H1 (cell line): ENCODE results near the gene RIPOR3. TPM values are rescaled to one million over a fixed set of nuclear protein-coding genes. Genes with fewer than 3 reads are reported as not detected.

ENCODE experiments used
- CTCF ChIA-PET: fragments of 300-600 bp; sonication (Branson Sonifier 250); formaldehyde crosslinking; loops from one replicate; lab custom pipeline; 2021; ENCODE audit not compliant: partially characterized antibody; lab: Charles Lee
- POLR2A ChIA-PET: fragments of 300-600 bp; sonication (Branson Sonifier 250); formaldehyde crosslinking; loops from one replicate; lab custom pipeline; 2021; ENCODE audit warnings: inconsistent platforms; ENCODE audit not compliant: partially characterized antibody; lab: Charles Lee
- DNase-seq, 2 experiments: peaks; one replicate each; pipeline versions ENCODE4 v3.0.0 to v3.0.0-alpha.2; 2010 to 2022; ENCODE audit warnings: low spot score in 2 of 2, low read depth in 1 of 2, mixed read lengths in 1 of 2
- FAIRE-seq: peaks from 2 replicates; lab custom pipeline; 2011; peaks lifted over from hg19 to GRCh38; lab: Jason Lieb, UNC
- H2AFZ ChIP-seq: 2 replicates; pipeline ENCODE4 v1.8.1; 2012; ENCODE audit warnings: low read length, inconsistent platforms
- H2AK5ac ChIP-seq: 2 replicates; pipeline ENCODE4 v1.6.1; 2013; ENCODE audit warnings: low read depth, low read length
- H2BK120ac ChIP-seq: replicated peaks from 2 replicates; pipeline ENCODE3; 2013; ENCODE audit warnings: low read depth, low read length, inconsistent platforms
- H2BK12ac ChIP-seq: 2 replicates; pipeline ENCODE4 v1.6.1; 2013; ENCODE audit warnings: low read depth, low read length
- H2BK15ac ChIP-seq: 2 replicates; pipeline ENCODE4 v1.6.1; 2013; ENCODE audit warnings: low read length
- H2BK20ac ChIP-seq: 2 replicates; pipeline ENCODE4 v1.6.1; 2013; ENCODE audit warnings: low read length
- H2BK5ac ChIP-seq: 2 replicates; pipeline ENCODE4 v1.6.1; 2013; ENCODE audit warnings: low read depth, low read length
- H3K14ac ChIP-seq: 2 replicates; pipeline ENCODE4 v1.6.1; 2013; ENCODE audit warnings: inconsistent platforms; ENCODE audit not compliant: insufficient read length
- H3K18ac ChIP-seq: 2 replicates; pipeline ENCODE4 v1.6.1; 2013; ENCODE audit warnings: low read length; ENCODE audit errors: extremely low read depth
- H3K23ac ChIP-seq: 2 replicates; pipeline ENCODE4 v1.6.1; 2013; ENCODE audit warnings: inconsistent platforms; ENCODE audit not compliant: insufficient read length
- H3K23me2 ChIP-seq: 2 replicates; pipeline ENCODE4 v1.6.1; 2013; ENCODE audit warnings: low read depth, low read length
- H3K27ac ChIP-seq: 2 replicates; pipeline ENCODE4 v1.6.1; 2011; ENCODE audit warnings: low read depth, low read length, inconsistent platforms
- H3K27me3 ChIP-seq, 4 experiments: replicated peaks in 1 of 4; 1 replicate in 1 of 4; 2 replicates in 3 of 4; pipeline versions ENCODE4 v1.6.1 to v1.8.1; 2011 to 2013; ENCODE audit warnings: low read length in 3 of 4, mild to moderate bottlenecking in 3 of 4, inconsistent platforms in 2 of 4, mixed read lengths in 2 of 4, moderate library complexity in 1 of 4; ENCODE audit not compliant: control insufficient read depth in 3 of 4, insufficient read depth in 3 of 4; ENCODE audit errors: extremely low read depth in 1 of 4
- H3K36me3 ChIP-seq, 4 experiments: 2 replicates each; pipeline versions ENCODE4 v1.6.1 to v1.8.1; 2011 to 2013; ENCODE audit warnings: mild to moderate bottlenecking in 4 of 4, low read length in 3 of 4, moderate library complexity in 2 of 4, control low read depth in 1 of 4, inconsistent platforms in 1 of 4; ENCODE audit not compliant: insufficient read depth in 4 of 4, control insufficient read depth in 2 of 4
- H3K4ac ChIP-seq: replicated peaks from 2 replicates; pipeline ENCODE3; 2013; ENCODE audit warnings: low read length, low read depth, mixed read lengths, inconsistent platforms; ENCODE audit not compliant: insufficient read length
- H3K4me1 ChIP-seq, 4 experiments: replicated peaks in 1 of 4; 1 replicate in 1 of 4; 2 replicates in 3 of 4; pipeline versions ENCODE4 v1.6.1 to v1.8.1; 2011 to 2013; ENCODE audit warnings: low read length in 3 of 4, inconsistent platforms in 2 of 4, mixed read lengths in 1 of 4; ENCODE audit not compliant: insufficient read depth in 4 of 4, control insufficient read depth in 3 of 4
- H3K4me2 ChIP-seq, 2 experiments: 2 replicates each; pipeline versions ENCODE4 v1.6.1 to v1.8.1; 2011 to 2013; ENCODE audit warnings: low read depth in 2 of 2, low read length in 2 of 2, control low read depth in 1 of 2, inconsistent platforms in 1 of 2, mild to moderate bottlenecking in 1 of 2; ENCODE audit not compliant: insufficient read depth in 1 of 2
- H3K4me3 ChIP-seq, 4 experiments: fragments of 200-600, 300-600 bp in 1 of 4; sonication (generic), shearing (Covaris generic), sonication (Bioruptor Twin) in 1 of 4; 2 replicates each; pipeline versions ENCODE4 v1.5.1 to v1.8.1; 2011 to 2016; ENCODE audit warnings: low read length in 4 of 4, low read depth in 3 of 4, control low read depth in 2 of 4, inconsistent platforms in 2 of 4, mild to moderate bottlenecking in 2 of 4, mixed read lengths in 1 of 4, moderate library complexity in 1 of 4; ENCODE audit not compliant: insufficient read depth in 2 of 4; ENCODE audit errors: extremely low read depth in 1 of 4
- H3K56ac ChIP-seq: replicated peaks from 2 replicates; pipeline ENCODE3; 2013; ENCODE audit warnings: low read depth, mild to moderate bottlenecking, mixed read lengths, low read length, inconsistent platforms; ENCODE audit not compliant: insufficient read length
- H3K79me1 ChIP-seq: 2 replicates; pipeline ENCODE4 v1.6.1; 2013; ENCODE audit warnings: low read depth, low read length, control low read depth
- H3K79me2 ChIP-seq, 2 experiments: 2 replicates each; pipeline versions ENCODE4 v1.6.1 to v1.8.1; 2012 to 2013; ENCODE audit warnings: low read length in 2 of 2, mild to moderate bottlenecking in 2 of 2, inconsistent platforms in 1 of 2; ENCODE audit not compliant: insufficient read depth in 2 of 2, control insufficient read depth in 1 of 2
- H3K9ac ChIP-seq, 4 experiments: replicated peaks in 1 of 4; 1 replicate in 1 of 4; 2 replicates in 3 of 4; pipeline versions ENCODE4 v1.6.1 to v1.8.1; 2011 to 2013; ENCODE audit warnings: low read depth in 3 of 4, low read length in 3 of 4, control low read depth in 2 of 4, mild to moderate bottlenecking in 2 of 4, moderate library complexity in 2 of 4, inconsistent platforms in 1 of 4; ENCODE audit errors: extremely low read depth in 1 of 4
- H3K9me3 ChIP-seq, 2 experiments: 2 replicates each; pipeline versions ENCODE4 v1.6.1 to v1.8.1; 2012 to 2013; ENCODE audit warnings: mild to moderate bottlenecking in 2 of 2, moderate library complexity in 2 of 2, control low read depth in 1 of 2, inconsistent platforms in 1 of 2, low read depth in 1 of 2, low read length in 1 of 2, mixed read lengths in 1 of 2; ENCODE audit not compliant: insufficient read depth in 2 of 2
- H4K20me1 ChIP-seq, 2 experiments: replicated peaks in 1 of 2; 2 replicates each; pipeline versions ENCODE3 to v1.8.1; 2011 to 2013; ENCODE audit warnings: inconsistent platforms in 2 of 2, low read length in 2 of 2, mild to moderate bottlenecking in 1 of 2; ENCODE audit not compliant: insufficient read depth in 2 of 2, control insufficient read depth in 1 of 2
- H4K5ac ChIP-seq: 2 replicates; pipeline ENCODE4 v1.6.1; 2013; ENCODE audit warnings: low read length, low read depth, mixed read lengths, inconsistent platforms; ENCODE audit not compliant: insufficient read length
- H4K8ac ChIP-seq: 2 replicates; pipeline ENCODE4 v1.8.0; 2013; ENCODE audit warnings: mild to moderate bottlenecking, moderate library complexity, low read length, inconsistent platforms; ENCODE audit not compliant: insufficient read depth; ENCODE audit errors: extremely low read depth
- H4K91ac ChIP-seq: replicated peaks from 2 replicates; pipeline ENCODE3; 2013; ENCODE audit warnings: low read length, mixed read lengths, inconsistent platforms; ENCODE audit not compliant: insufficient read length
- CTCF ChIP-seq, 3 experiments: IDR thresholded peaks; 1 replicate in 2 of 3; 2 replicates in 1 of 3; pipeline versions ENCODE4 v1.5.1 to v1.6.1; 2011; ENCODE audit warnings: low read length in 3 of 3, mild to moderate bottlenecking in 3 of 3, inconsistent platforms in 2 of 3, low read depth in 1 of 3, moderate library complexity in 1 of 3; ENCODE audit not compliant: insufficient read depth in 1 of 3; ENCODE audit errors: control extremely low read depth in 1 of 3
- HDAC6 ChIP-seq: IDR thresholded peaks from one replicate; pipeline ENCODE4 v1.7.1; 2012; ENCODE audit warnings: low read depth, mild to moderate bottlenecking, inconsistent platforms, low read length, moderate library complexity
- KDM1A ChIP-seq: fragments of 200-600, 300-600 bp; sonication (generic); IDR thresholded peaks from 2 replicates; pipeline ENCODE4 v1.7.1; 2016; ENCODE audit warnings: mild to moderate bottlenecking, low read length, borderline replicate concordance
- MAX ChIP-seq: IDR thresholded peaks from 2 replicates; pipeline ENCODE4 v1.6.1; 2012; ENCODE audit warnings: inconsistent platforms
- RAD21 ChIP-seq, 2 experiments: IDR thresholded peaks in 1 of 2; conservative IDR thresholded peaks in 1 of 2; 2 replicates each; pipeline ENCODE4 v1.6.1; 2011; ENCODE audit warnings: low read depth in 2 of 2, low read length in 2 of 2, improper control_type of control experiment in 1 of 2, inconsistent platforms in 1 of 2, mild to moderate bottlenecking in 1 of 2, moderate library complexity in 1 of 2
- WGBS, 2 experiments: shearing (Covaris generic) in 1 of 2; methylation state at CpG; one replicate each; pipeline versions ENCODE4 v1.1.6 to v1.1.7; 2013 to 2015; ENCODE audit warnings: low lambda C conversion rate in 2 of 2, mixed read lengths in 2 of 2, inconsistent platforms in 1 of 2, low coverage in 1 of 2, missing lambda C conversion rate in 1 of 2; ENCODE audit not compliant: insufficient replicate concordance in 2 of 2, insufficient coverage in 1 of 2, insufficient read length in 1 of 2; ENCODE audit errors: extremely low coverage in 1 of 2, missing lambda C conversion rate in 1 of 2; 5-methylcytosine and 5-hydroxymethylcytosine counted together
- polyA plus RNA-seq, 7 experiments: library from polyadenylated mRNA; depleted of rRNA in 3 of 7; stranded (reverse) in 5 of 7; unstranded in 2 of 7; fragments of >200 nt in 5 of 7; fragments of 200-250 nt in 2 of 7; gene quantifications; 1 replicate in 5 of 7; 2 replicates in 1 of 7; 4 replicates in 1 of 7; pipeline versions ENCODE4 v1.2.1 to v1.2.3, GENCODE V29; 2011 to 2013; ENCODE audit warnings: missing spikeins in 2 of 7, mixed read lengths in 2 of 7
- total RNA-seq: library from RNA; stranded (reverse); fragmentation: NEBNext Ultra II Directional; extraction: Animal tissue kit (Norgen Biotek cat#: 25700); gene quantifications from 2 replicates; pipeline ENCODE4 v1.2.1, GENCODE V29; 2021

Gene RIPOR3
- total and polyA plus RNA-seq, 2 of the 8 experiments (the other 6 are each of a cell fraction or from before 2014, with no cell fraction given) = 3.6 to 4.5 TPM

- no peak for FAIRE-seq
- CTCF ChIA-PET = interaction anchor here (1.3 to 5.3 kb wide), 9 partner anchors 9 to 103 kb away, joined by 3 to 37 read pairs (median 5); no protein-coding TSS in a partner anchor
- DNase-seq = no peak
Observed at GRCh38 chr20:50646483-50646996, 44.8 kb downstream of the RIPOR3 start.

More at GRCh38 chr20:50646483-50646996, 44.8 kb downstream of the RIPOR3 start:
- Histone ChIP-seq H2AFZ (no peak overlapping the region), H3K79me2 (no peaks in the 10 kb centered on the region), H4K5ac (no peak overlapping the region), H2BK120ac (no peak overlapping the region), H2BK20ac (no peak overlapping the region), H3K23ac (no peak overlapping the region), H2BK12ac (0 out of 2 replicates have a peak overlapping the region, but pooled peaks have one; percentile 100), H3K4me3 (no peak overlapping the region), H3K27ac (no peak overlapping the region), H4K8ac (no peak overlapping the region), H3K4me2 (no peak overlapping the region), H3K79me1 (no peaks in the 10 kb centered on the region), H3K9me3 (peaks cover 12% of the 10 kb centered on the region in 2 experiments), H3K23me2 (peaks cover 1% of the 10 kb centered on the region; the same call in 1 of the 2 replicates), H2BK5ac (0 out of 2 replicates have a peak overlapping the region, but pooled peaks have one; percentile 98), H3K56ac (no peak overlapping the region), H3K4ac (no peak overlapping the region), H3K4me1 (peaks cover 1 to 9% (median 6%) of the 10 kb centered on the region in 4 experiments; a peak in 6 of 7 replicates), H3K27me3 (no peaks in the 10 kb centered on the region), H3K36me3 (no peaks in the 10 kb centered on the region; a peak in 1 of 8 replicates), H4K91ac (no peak overlapping the region), H2AK5ac (peak overlapping the region; percentile 66; the same call in 1 of the 2 replicates), H4K20me1 (no peaks in the 10 kb centered on the region), H3K9ac (no peak overlapping the region), H3K14ac (no peak overlapping the region), H2BK15ac (no peak overlapping the region; the same call in 1 of the 2 replicates), H3K18ac (no peak overlapping the region)
- WGBS, 2 experiments = 83% methylated on average over 1 of the region's 1 CpG; no CpG with 5 or more reads in 1 of the 2 experiments
- POLR2A ChIA-PET = no interaction called here
- TF ChIP-seq CTCF (IDR thresholded peaks at IDR 0.05; ENCODE audit: control extremely low read depth in 1 of 3, insufficient read depth in 1 of 3, low read depth in 1 of 3, low read length in 3 of 3) (peak; percentile 3 to 43 (median 23); a peak in 3 of 4 replicates), MAX (no peak), HDAC6 (no peak), RAD21 (IDR thresholded peaks at IDR 0.05 in 1 of 2, conservative IDR thresholded peaks at IDR 0.05 in 1 of 2; ENCODE audit: low read depth in 2 of 2, low read length in 2 of 2) (peak in 1 of 2 experiments; percentile 17; a peak in 1 of 4 replicates), KDM1A (peak; percentile 17; the same call in 1 of the 2 replicates)
